Thoracic aorta endothelial cell (primary cell): ENCODE data around the gene DAB2IP. TPM values are rescaled to one million over a fixed set of nuclear protein-coding genes. Genes with fewer than 3 reads are reported as not detected.

Experiments used
- total RNA-seq: library from RNA; depleted of rRNA; stranded (reverse); fragments of >200 nt; gene quantifications from 2 replicates; pipeline ENCODE4 v1.2.3, GENCODE V29; 2012

Gene DAB2IP
- total RNA-seq, result 25.0 and 35.2 TPM in 2 replicates

DNA sequence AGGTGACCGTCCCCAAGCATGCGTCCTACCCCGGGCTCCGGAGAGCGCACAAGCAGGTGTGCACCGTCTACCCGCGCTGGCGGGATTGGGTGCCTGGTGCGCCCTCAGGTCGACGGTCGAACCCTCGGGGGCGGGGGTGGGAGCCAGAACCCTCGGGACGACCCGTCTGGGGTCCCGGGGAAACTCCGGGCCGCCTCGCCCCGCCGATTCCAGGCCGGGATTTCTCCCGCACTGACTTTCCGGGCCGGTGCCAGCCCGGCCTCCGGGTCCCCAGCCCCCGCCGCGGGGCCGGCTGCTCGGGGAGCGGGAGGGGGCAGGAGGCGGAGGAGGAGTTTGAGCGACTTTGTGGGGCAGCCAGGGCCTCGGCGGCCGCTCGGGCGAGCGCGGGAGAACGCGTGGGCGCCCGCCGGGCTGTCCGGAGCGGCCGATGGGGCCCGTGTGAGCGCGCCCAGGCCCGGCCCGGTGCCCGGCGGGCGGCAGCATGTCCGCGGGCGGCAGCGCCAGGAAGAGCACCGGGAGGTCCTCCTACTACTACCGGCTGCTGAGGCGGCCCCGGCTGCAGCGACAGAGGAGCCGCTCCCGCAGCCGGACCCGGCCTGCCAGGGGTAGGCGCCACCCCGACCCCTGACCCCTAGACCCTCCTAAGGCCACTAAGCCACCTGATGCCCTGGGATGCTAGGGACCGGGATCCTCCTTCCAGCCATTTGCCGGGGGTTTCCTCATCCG lies at the start of gene DAB2IP:
Gene DAB2IP (plus strand): TSS at position 340 of the 726 bp plus-strand sequence. CDS start 142 bp downstream, at position 482.

Other genes with a start within 250 kb of the DAB2IP start
- gene GGTA1, start 151.8 kb upstream of the DAB2IP start, total RNA-seq, result 0.27 and 0.29 TPM in 2 replicates